K562 (cell line): ENCODE results near the gene PBX2. TPM values are rescaled to one million over a fixed set of nuclear protein-coding genes. Genes with fewer than 3 reads are reported as not detected.

Source experiments
- BRCA1 ChIP-seq, 2 experiments: fragments of 450-650 bp in 1 of 2; sonication (generic) in 1 of 2; formaldehyde crosslinking in 1 of 2; IDR thresholded peaks; 2 replicates each; pipeline versions ENCODE4 v1.5.0 to v1.6.1; 2017 to 2020; ENCODE audit warnings: mild to moderate bottlenecking in 1 of 2, missing genetic modification reagents in 1 of 2
- CEBPG ChIP-seq, 3 experiments: fragments of 200-800 bp in 1 of 3; sonication (Bioruptor generic) in 1 of 3; sonication (generic) in 1 of 3; formaldehyde crosslinking in 1 of 3; IDR thresholded peaks in 2 of 3; conservative IDR thresholded peaks in 1 of 3; 2 replicates each; pipeline versions ENCODE4 v1.6.1 to v1.8.0; 2016 to 2022; ENCODE audit warnings: missing compliant biosample characterization in 2 of 3, missing genetic modification characterization in 2 of 3, mild to moderate bottlenecking in 1 of 3, missing genetic modification reagents in 1 of 3
- HDAC1 ChIP-seq, 2 experiments: fragments of 450-650 bp; IDR thresholded peaks; 2 replicates each; pipeline ENCODE4 v1.6.1; 2016 to 2017; ENCODE audit warnings: inconsistent platforms in 1 of 2, mild to moderate bottlenecking in 1 of 2, moderate library complexity in 1 of 2
- KDM1A ChIP-seq, 2 experiments: fragments of 450-650 bp; IDR thresholded peaks; 2 replicates each; pipeline ENCODE4 v1.6.1; 2016; ENCODE audit warnings: mild to moderate bottlenecking in 2 of 2
- MYNN ChIP-seq, 2 experiments: sonication (generic); formaldehyde crosslinking in 1 of 2; IDR thresholded peaks; 2 replicates each; pipeline versions ENCODE4 v1.5.0 to v1.6.1; 2016 to 2020; ENCODE audit warnings: antibody characterized with exemption in 1 of 2, missing genetic modification reagents in 1 of 2
- NCOR1 ChIP-seq: fragments of 450-650 bp; IDR thresholded peaks from 2 replicates; pipeline ENCODE4 v1.6.1; 2016; ENCODE audit warnings: mild to moderate bottlenecking, moderate library complexity
- NFXL1 ChIP-seq: fragments of 450-650 bp; formaldehyde crosslinking; IDR thresholded peaks from 2 replicates; pipeline ENCODE4 v1.4.0; 2021; ENCODE audit warnings: mild to moderate bottlenecking
- POLR2A ChIP-seq: fragments of 450-650 bp; conservative IDR thresholded peaks from 2 replicates; pipeline ENCODE4 v1.6.1; 2016
- RBM17 ChIP-seq: fragments of 200-400 bp; formaldehyde crosslinking; IDR thresholded peaks from 2 replicates; pipeline ENCODE4 v1.6.1; 2017; ENCODE audit warnings: low read depth, mild to moderate bottlenecking, low read length, borderline replicate concordance
- TCF7 ChIP-seq: sonication (generic); IDR thresholded peaks from 2 replicates; pipeline ENCODE4 v1.6.1; 2016; ENCODE audit warnings: antibody characterized with exemption, borderline replicate concordance
- TEAD2 ChIP-seq: fragments of 450-650 bp; IDR thresholded peaks from 2 replicates; pipeline ENCODE4 v1.6.1; 2016; ENCODE audit warnings: missing genetic modification characterization, control low read depth, missing compliant biosample characterization
- ZBTB7A ChIP-seq: IDR thresholded peaks from 2 replicates; pipeline ENCODE4 v1.6.1; 2011; ENCODE audit warnings: low read depth, mild to moderate bottlenecking, low read length, moderate library complexity, borderline replicate concordance; ENCODE audit not compliant: control insufficient read depth
- ZNF324 ChIP-seq: fragments of 250-450 bp; sonication (Bioruptor Pico); IDR thresholded peaks from 2 replicates; pipeline ENCODE4 v1.4.0; 2020; ENCODE audit warnings: mild to moderate bottlenecking
- ZSCAN32 ChIP-seq: fragments of 450-650 bp; formaldehyde crosslinking; IDR thresholded peaks from 2 replicates; pipeline ENCODE4 v1.4.0; 2020; ENCODE audit warnings: mild to moderate bottlenecking, moderate library complexity
- polyA plus RNA-seq, 8 experiments: library from polyadenylated mRNA; depleted of rRNA in 4 of 8; stranded (reverse) in 5 of 8; unstranded in 3 of 8; fragments of >200 nt; fragmentation: Nextera tagmentation in 2 of 8; fragmentation: Illumina TruSeq in 1 of 8; extraction: Ambion mirVana in 2 of 8; extraction: Trizol in 1 of 8; gene quantifications; 2 replicates each; pipeline versions ENCODE4 v1.2.1 to v1.2.3, GENCODE V29; 2011 to 2014; ENCODE audit warnings: inconsistent platforms in 1 of 8, missing spikeins in 1 of 8
- total RNA-seq, 7 experiments: library from RNA; depleted of rRNA in 6 of 7; stranded (reverse); fragments of >200 nt in 6 of 7; fragmentation: Illumina TruSeq in 2 of 7; extraction: Trizol in 2 of 7; gene quantifications; 2 replicates each; pipeline versions ENCODE4 v1.2.1 to v1.2.3, GENCODE V29; 2011 to 2021; ENCODE audit warnings: low replicate concordance in 1 of 7
- TF ChIP-seq, protein P1 (sequence below): fragments of 450-650 bp; IDR thresholded peaks from 2 replicates; pipeline ENCODE4 v1.6.1; 2017; ENCODE audit warnings: antibody characterized with exemption
- TF ChIP-seq, protein P2 (sequence below): sonication (generic); formaldehyde crosslinking; IDR thresholded peaks from 2 replicates; pipeline ENCODE4 v1.8.1; 2022; ENCODE audit warnings: missing genetic modification reagents
- TF ChIP-seq, protein P3 (sequence below): IDR thresholded peaks from 2 replicates; pipeline ENCODE4 v1.6.1; 2011; ENCODE audit not compliant: insufficient read length; ENCODE audit errors: extremely low read depth
- TF ChIP-seq, protein P4 (sequence below): IDR thresholded peaks from 2 replicates; pipeline ENCODE4 v1.6.1; 2016; ENCODE audit warnings: missing genetic modification characterization, missing compliant biosample characterization
- TF ChIP-seq, protein P5 (sequence below): fragments of 250-450 bp; sonication (Bioruptor Pico); IDR thresholded peaks from 2 replicates; pipeline ENCODE4 v1.5.0; 2022; ENCODE audit warnings: mild to moderate bottlenecking

Gene PBX2
- total and polyA plus RNA-seq, 9 of the 15 experiments (the other 6 are each of a cell fraction or from before 2014, with no cell fraction given) = 1.9 to 134 (median 62.5) TPM

DNA sequence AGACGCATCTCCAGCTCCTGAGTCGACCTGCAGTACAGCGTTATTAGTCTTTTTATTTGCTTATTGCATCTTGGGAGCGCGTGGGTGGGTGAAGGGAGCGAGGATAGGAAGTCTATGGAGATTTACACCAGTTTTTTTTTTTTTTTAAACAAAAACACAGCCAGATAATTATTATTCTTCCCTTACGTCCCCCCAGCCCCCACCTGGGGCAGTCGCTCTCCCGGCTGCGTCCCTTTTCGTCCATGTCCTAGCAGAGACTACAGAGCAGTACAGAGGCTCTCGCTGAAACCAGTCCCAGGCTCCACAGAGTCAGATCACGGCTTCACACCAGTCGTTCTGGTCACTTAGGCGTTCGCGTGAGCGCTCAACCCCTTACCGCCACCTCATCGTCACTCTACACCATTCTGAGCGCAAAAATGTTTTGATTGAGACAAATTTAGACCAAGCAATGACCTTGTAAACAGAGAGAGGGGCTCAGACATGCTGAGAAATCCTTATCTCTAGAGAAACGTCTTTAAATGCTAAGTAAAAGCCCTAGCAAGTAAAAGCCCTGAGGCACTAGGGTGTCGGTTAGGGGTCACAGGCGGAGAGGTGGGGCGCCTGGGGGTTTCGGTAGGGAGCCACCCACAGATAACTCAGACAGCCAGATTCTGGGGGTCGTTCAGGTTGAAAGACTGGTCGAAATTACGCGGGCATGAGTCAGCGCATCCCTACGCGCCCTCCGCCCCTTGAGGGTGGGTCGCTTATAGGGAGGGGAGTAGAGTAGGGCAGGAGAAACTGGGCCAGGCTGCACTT is 37.0 kb downstream of the PBX2 start (continued):
- TF ChIP-seq, protein P1, sequence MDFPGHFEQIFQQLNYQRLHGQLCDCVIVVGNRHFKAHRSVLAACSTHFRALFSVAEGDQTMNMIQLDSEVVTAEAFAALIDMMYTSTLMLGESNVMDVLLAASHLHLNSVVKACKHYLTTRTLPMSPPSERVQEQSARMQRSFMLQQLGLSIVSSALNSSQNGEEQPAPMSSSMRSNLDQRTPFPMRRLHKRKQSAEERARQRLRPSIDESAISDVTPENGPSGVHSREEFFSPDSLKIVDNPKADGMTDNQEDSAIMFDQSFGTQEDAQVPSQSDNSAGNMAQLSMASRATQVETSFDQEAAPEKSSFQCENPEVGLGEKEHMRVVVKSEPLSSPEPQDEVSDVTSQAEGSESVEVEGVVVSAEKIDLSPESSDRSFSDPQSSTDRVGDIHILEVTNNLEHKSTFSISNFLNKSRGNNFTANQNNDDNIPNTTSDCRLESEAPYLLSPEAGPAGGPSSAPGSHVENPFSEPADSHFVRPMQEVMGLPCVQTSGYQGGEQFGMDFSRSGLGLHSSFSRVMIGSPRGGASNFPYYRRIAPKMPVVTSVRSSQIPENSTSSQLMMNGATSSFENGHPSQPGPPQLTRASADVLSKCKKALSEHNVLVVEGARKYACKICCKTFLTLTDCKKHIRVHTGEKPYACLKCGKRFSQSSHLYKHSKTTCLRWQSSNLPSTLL = no peak
- no peak for TF ChIP-seq HDAC1 (IDR thresholded peaks at IDR 0.05)
- no peak for TF ChIP-seq TCF7
- TF ChIP-seq ZBTB7A = peak; percentile 93
- TF ChIP-seq ZNF324 = no peak
- TF ChIP-seq BRCA1 (IDR thresholded peaks at IDR 0.05) = no peak
- no peak for TF ChIP-seq BRCA1 (CRISPR knock-in tag; IDR thresholded peaks at IDR 0.05)
- TF ChIP-seq, protein P2, sequence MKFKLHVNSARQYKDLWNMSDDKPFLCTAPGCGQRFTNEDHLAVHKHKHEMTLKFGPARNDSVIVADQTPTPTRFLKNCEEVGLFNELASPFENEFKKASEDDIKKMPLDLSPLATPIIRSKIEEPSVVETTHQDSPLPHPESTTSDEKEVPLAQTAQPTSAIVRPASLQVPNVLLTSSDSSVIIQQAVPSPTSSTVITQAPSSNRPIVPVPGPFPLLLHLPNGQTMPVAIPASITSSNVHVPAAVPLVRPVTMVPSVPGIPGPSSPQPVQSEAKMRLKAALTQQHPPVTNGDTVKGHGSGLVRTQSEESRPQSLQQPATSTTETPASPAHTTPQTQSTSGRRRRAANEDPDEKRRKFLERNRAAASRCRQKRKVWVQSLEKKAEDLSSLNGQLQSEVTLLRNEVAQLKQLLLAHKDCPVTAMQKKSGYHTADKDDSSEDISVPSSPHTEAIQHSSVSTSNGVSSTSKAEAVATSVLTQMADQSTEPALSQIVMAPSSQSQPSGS (CRISPR knock-in tag) = no peak
- no peak for TF ChIP-seq CEBPG (CRISPR knock-in tag; IDR thresholded peaks at IDR 0.05)
- TF ChIP-seq CEBPG (tag; conservative IDR thresholded peaks at IDR 0.05 in 1 of 2, IDR thresholded peaks at IDR 0.05 in 1 of 2) = no peak
- TF ChIP-seq, protein P3, sequence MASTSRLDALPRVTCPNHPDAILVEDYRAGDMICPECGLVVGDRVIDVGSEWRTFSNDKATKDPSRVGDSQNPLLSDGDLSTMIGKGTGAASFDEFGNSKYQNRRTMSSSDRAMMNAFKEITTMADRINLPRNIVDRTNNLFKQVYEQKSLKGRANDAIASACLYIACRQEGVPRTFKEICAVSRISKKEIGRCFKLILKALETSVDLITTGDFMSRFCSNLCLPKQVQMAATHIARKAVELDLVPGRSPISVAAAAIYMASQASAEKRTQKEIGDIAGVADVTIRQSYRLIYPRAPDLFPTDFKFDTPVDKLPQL = no peak
- TF ChIP-seq, protein P4, sequence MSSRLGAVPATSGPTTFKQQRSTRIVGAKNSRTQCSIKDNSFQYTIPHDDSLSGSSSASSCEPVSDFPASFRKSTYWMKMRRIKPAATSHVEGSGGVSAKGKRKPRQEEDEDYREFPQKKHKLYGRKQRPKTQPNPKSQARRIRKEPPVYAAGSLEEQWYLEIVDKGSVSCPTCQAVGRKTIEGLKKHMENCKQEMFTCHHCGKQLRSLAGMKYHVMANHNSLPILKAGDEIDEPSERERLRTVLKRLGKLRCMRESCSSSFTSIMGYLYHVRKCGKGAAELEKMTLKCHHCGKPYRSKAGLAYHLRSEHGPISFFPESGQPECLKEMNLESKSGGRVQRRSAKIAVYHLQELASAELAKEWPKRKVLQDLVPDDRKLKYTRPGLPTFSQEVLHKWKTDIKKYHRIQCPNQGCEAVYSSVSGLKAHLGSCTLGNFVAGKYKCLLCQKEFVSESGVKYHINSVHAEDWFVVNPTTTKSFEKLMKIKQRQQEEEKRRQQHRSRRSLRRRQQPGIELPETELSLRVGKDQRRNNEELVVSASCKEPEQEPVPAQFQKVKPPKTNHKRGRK (tag) = peak; percentile 34; the same call in 1 of the 2 replicates
- no peak for TF ChIP-seq RBM17
- TF ChIP-seq ZSCAN32 (CRISPR knock-in tag) = no peak
- peak; percentile 97; the same call in 1 of the 2 replicates for TF ChIP-seq MYNN (IDR thresholded peaks at IDR 0.05)
- TF ChIP-seq MYNN (CRISPR knock-in tag; IDR thresholded peaks at IDR 0.05) = peak; percentile 64; the same call in 1 of the 2 replicates
- TF ChIP-seq, protein P5, sequence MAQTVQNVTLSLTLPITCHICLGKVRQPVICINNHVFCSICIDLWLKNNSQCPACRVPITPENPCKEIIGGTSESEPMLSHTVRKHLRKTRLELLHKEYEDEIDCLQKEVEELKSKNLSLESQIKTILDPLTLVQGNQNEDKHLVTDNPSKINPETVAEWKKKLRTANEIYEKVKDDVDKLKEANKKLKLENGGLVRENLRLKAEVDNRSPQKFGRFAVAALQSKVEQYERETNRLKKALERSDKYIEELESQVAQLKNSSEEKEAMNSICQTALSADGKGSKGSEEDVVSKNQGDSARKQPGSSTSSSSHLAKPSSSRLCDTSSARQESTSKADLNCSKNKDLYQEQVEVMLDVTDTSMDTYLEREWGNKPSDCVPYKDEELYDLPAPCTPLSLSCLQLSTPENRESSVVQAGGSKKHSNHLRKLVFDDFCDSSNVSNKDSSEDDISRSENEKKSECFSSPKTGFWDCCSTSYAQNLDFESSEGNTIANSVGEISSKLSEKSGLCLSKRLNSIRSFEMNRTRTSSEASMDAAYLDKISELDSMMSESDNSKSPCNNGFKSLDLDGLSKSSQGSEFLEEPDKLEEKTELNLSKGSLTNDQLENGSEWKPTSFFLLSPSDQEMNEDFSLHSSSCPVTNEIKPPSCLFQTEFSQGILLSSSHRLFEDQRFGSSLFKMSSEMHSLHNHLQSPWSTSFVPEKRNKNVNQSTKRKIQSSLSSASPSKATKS (CRISPR knock-in tag) = no peak
- no peak for TF ChIP-seq NCOR1
- TF ChIP-seq TEAD2 (tag) = no peak
- peak; percentile 21; a peak in 1 of 4 replicates for TF ChIP-seq KDM1A (IDR thresholded peaks at IDR 0.05)
- no peak for TF ChIP-seq NFXL1 (CRISPR knock-in tag)
- no peak for TF ChIP-seq POLR2A
